ENCODE measurements around the gene FKBP6. TPM values are rescaled to one million over a fixed set of nuclear protein-coding genes. Genes with fewer than 3 reads are reported as not detected.

Gene FKBP6
- total and polyA plus RNA-seq, 4 donors = 0.10 TPM; not detected in 3

Other genes starting within 250 kb of the FKBP6 start
- gene SPDYE9, start 242.1 kb upstream of the FKBP6 start, total RNA-seq = not detected
- gene SPDYE9, start 242.1 kb upstream of the FKBP6 start, polyA plus RNA-seq = not detected
- 10 to 100 TPM; 11.8 to 20.3 TPM for gene NSUN5, start 19.3 kb upstream of the FKBP6 start, total RNA-seq
- gene NSUN5, start 19.3 kb upstream of the FKBP6 start, polyA plus RNA-seq = 10 to 100 TPM; 16.4 to 33.2 TPM
- 1 to 10 TPM in 1 of 2 donors, not detected in 1; 2.2 TPM for gene TRIM50, start 79 bp upstream of the FKBP6 start, total RNA-seq
- gene TRIM50, start 79 bp upstream of the FKBP6 start, polyA plus RNA-seq = under 1 TPM in 1 of 2 donors, not detected in 1; 0.38 TPM
- under 1 TPM in 1 of 2 donors, not detected in 1; 0.21 TPM for gene FZD9, start 105.6 kb downstream of the FKBP6 start, total RNA-seq
- under 1 TPM in 1 of 2 donors, not detected in 1; 0.20 TPM for gene FZD9, start 105.6 kb downstream of the FKBP6 start, polyA plus RNA-seq
- 10 to 100 TPM; 49.3 to 60.0 TPM for gene BAZ1B, start 194.1 kb downstream of the FKBP6 start, total RNA-seq
- gene BAZ1B, start 194.1 kb downstream of the FKBP6 start, polyA plus RNA-seq = 10 to 100 TPM; 19.1 to 23.9 TPM
- gene BCL7B, start 229.5 kb downstream of the FKBP6 start, total RNA-seq = 10 to 100 TPM; 45.5 to 68.2 TPM
- gene BCL7B, start 229.5 kb downstream of the FKBP6 start, polyA plus RNA-seq = 10 to 100 TPM; 70.9 to 92.3 TPM

All from aorta (tissue), 4 donors.